ENCODE data around the gene PPP1R9A. TPM values are rescaled to one million over a fixed set of nuclear protein-coding genes. Genes with fewer than 3 reads are reported as not detected.

Gene PPP1R9A
- total and polyA plus RNA-seq, 4 donors: 2.2 to 59.1 (median 14.6) TPM

- no peak for TF ChIP-seq CTCF (IDR thresholded peaks at IDR 0.05; ENCODE audit: control extremely low read depth, extremely low read depth)
- Histone ChIP-seq H3K4me1 (ENCODE audit: control insufficient read depth in 5 of 5, insufficient read depth in 5 of 5, low read length in 5 of 5) (peaks cover 0 to 4% (median 0%) of the 10 kb centered on the region in 5 donors), H3K4me3 (no peak overlapping the region), H3K9me3 (ENCODE audit: control insufficient read depth in 4 of 4, insufficient read depth in 3 of 4, low read length in 3 of 4) (no peaks in the 10 kb centered on the region), H3K9ac (ENCODE audit: insufficient read depth in 1 of 2, low read length in 2 of 2) (no peak overlapping the region), H3K36me3 (ENCODE audit: control insufficient read depth in 4 of 4, insufficient read depth in 4 of 4, low read length in 4 of 4) (no peaks in the 10 kb centered on the region), H3K27me3 (ENCODE audit: control insufficient read depth in 3 of 3, insufficient read depth in 3 of 3, low read length in 2 of 3) (no peaks in the 10 kb centered on the region), H3K27ac (ENCODE audit: low read depth in 1 of 2, low read length in 1 of 2) (no peak overlapping the region)
- 88 to 95% methylated on average over 3 of the region's 3 CpGs for WGBS, 2 donors
- no peak for ATAC-seq (ENCODE audit: insufficient read depth, low FRiP score)
- no peak for DNase-seq
Measured at GRCh38 chr7:94955807-94956206, 48.4 kb downstream of the PPP1R9A start.

- peaks cover 0 to 4% (median 0%) of the 10 kb centered on the region in 5 donors for H3K4me1 ChIP-seq (ENCODE audit: control insufficient read depth in 5 of 5, insufficient read depth in 5 of 5, low read length in 5 of 5)
- no peaks in the 10 kb centered on the region for H3K9me3 ChIP-seq (ENCODE audit: control insufficient read depth in 4 of 4, insufficient read depth in 3 of 4, low read length in 3 of 4)
- no peaks in the 10 kb centered on the region for H3K27me3 ChIP-seq (ENCODE audit: control insufficient read depth in 3 of 3, insufficient read depth in 3 of 3, low read length in 2 of 3)
- H3K36me3 ChIP-seq (ENCODE audit: control insufficient read depth in 4 of 4, insufficient read depth in 4 of 4, low read length in 4 of 4): no peaks in the 10 kb centered on the region
- H3K27ac ChIP-seq (ENCODE audit: low read depth in 1 of 2, low read length in 1 of 2): no peak overlapping the region
- ATAC-seq (ENCODE audit: insufficient read depth, low FRiP score): no peak
- no peak overlapping the region for H3K4me3 ChIP-seq
- TF ChIP-seq CTCF (IDR thresholded peaks at IDR 0.05; ENCODE audit: control extremely low read depth, extremely low read depth): no peak
- no peak overlapping the region for H3K9ac ChIP-seq (ENCODE audit: insufficient read depth in 1 of 2, low read length in 2 of 2)
- no peak for DNase-seq
- 86 to 92% methylated on average over 1 of the region's 1 CpG for WGBS, 2 donors
Measured at GRCh38 chr7:94957061-94957460, 49.7 kb downstream of the PPP1R9A start.

GRCh38 chr7:94962661-94963060 lies 55.3 kb downstream of the PPP1R9A start:
- no peak for TF ChIP-seq CTCF (IDR thresholded peaks at IDR 0.05; ENCODE audit: control extremely low read depth, extremely low read depth)
- 79 to 84% methylated on average over 2 of the region's 2 CpGs for WGBS, 2 donors
- Histone ChIP-seq H3K27ac (ENCODE audit: low read depth in 1 of 2, low read length in 1 of 2) (no peak overlapping the region), H3K4me3 (no peak overlapping the region), H3K9ac (ENCODE audit: insufficient read depth in 1 of 2, low read length in 2 of 2) (no peak overlapping the region), H3K36me3 (ENCODE audit: control insufficient read depth in 4 of 4, insufficient read depth in 4 of 4, low read length in 4 of 4) (no peaks in the 10 kb centered on the region), H3K27me3 (ENCODE audit: control insufficient read depth in 3 of 3, insufficient read depth in 3 of 3, low read length in 2 of 3) (no peaks in the 10 kb centered on the region), H3K4me1 (ENCODE audit: control insufficient read depth in 5 of 5, insufficient read depth in 5 of 5, low read length in 5 of 5) (no peaks in the 10 kb centered on the region), H3K9me3 (ENCODE audit: control insufficient read depth in 4 of 4, insufficient read depth in 3 of 4, low read length in 3 of 4) (no peaks in the 10 kb centered on the region)
- DNase-seq: no peak
- ATAC-seq (ENCODE audit: insufficient read depth, low FRiP score): no peak

- TF ChIP-seq CTCF (IDR thresholded peaks at IDR 0.05; ENCODE audit: control extremely low read depth, extremely low read depth): no peak
- Histone ChIP-seq H3K27me3 (ENCODE audit: control insufficient read depth in 3 of 3, insufficient read depth in 3 of 3, low read length in 2 of 3) (no peaks in the 10 kb centered on the region), H3K9me3 (ENCODE audit: control insufficient read depth in 4 of 4, insufficient read depth in 3 of 4, low read length in 3 of 4) (peaks cover 0 to 1% (median 0%) of the 10 kb centered on the region in 4 donors), H3K4me3 (no peak overlapping the region), H3K27ac (ENCODE audit: low read depth in 1 of 2, low read length in 1 of 2) (no peak overlapping the region), H3K9ac (ENCODE audit: insufficient read depth in 1 of 2, low read length in 2 of 2) (no peak overlapping the region), H3K4me1 (ENCODE audit: control insufficient read depth in 5 of 5, insufficient read depth in 5 of 5, low read length in 5 of 5) (peaks cover 0 to 11% (median 7%) of the 10 kb centered on the region in 5 donors), H3K36me3 (ENCODE audit: control insufficient read depth in 4 of 4, insufficient read depth in 4 of 4, low read length in 4 of 4) (no peaks in the 10 kb centered on the region)
- DNase-seq (peak in 1 of 3 donors; percentile 11), ATAC-seq (ENCODE audit: insufficient read depth, low FRiP score) (peak; percentile 11)
- WGBS, 2 donors: 60 to 72% methylated on average over 8 of the region's 8 CpGs
Measured at GRCh38 chr7:94969434-94970084, 62.2 kb downstream of the PPP1R9A start.

All from lung (tissue), 12 donors.